GM18526 (cell line): ENCODE results near the gene CD14.

Experiments
- POLR2A ChIP-seq: IDR thresholded peaks from 3 replicates; pipeline ENCODE4 v1.6.1; 2011; ENCODE audit not compliant: insufficient read length; ENCODE audit errors: extremely low read depth

CD14 gene

GRCh38 chr5:140633021-140633471 is at the start of gene CD14:
TSS of gene CD14 (minus strand) at chr5:140633175. CDS start at chr5:140633071, 104 bp downstream.
- TF ChIP-seq POLR2A, result no peak

GRCh38 chr5:140678993-140679392 is 46.0 kb upstream of the CD14 start:
- no peak for TF ChIP-seq POLR2A

- no peak for TF ChIP-seq POLR2A
These were observed 45.0 kb upstream of the CD14 start for GRCh38 chr5:140677947-140678346.

DNA sequence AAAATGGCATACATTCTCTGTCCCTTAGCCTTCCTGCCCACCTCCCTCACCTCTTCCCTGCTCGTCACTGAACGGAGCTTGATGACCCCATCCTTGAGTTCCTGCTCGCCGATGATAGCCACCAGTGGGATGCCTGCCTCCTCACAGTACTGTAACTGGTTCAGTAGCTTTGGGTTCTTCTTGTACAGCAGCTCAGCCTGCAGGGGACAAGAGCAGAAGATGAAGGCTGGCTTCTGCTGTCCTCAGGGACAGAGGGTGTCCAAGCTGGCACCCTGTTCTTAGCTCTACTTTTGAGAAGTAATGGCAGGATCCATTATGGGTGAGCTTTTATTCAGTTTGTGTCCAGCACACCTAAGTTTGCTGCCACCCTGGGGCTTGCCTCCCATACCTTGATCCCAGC is 41.7 kb upstream of the CD14 start:
- TF ChIP-seq POLR2A, result no peak

- TF ChIP-seq POLR2A, result no peak
These were observed 41.2 kb upstream of the CD14 start for GRCh38 chr5:140674211-140674610.

DNA sequence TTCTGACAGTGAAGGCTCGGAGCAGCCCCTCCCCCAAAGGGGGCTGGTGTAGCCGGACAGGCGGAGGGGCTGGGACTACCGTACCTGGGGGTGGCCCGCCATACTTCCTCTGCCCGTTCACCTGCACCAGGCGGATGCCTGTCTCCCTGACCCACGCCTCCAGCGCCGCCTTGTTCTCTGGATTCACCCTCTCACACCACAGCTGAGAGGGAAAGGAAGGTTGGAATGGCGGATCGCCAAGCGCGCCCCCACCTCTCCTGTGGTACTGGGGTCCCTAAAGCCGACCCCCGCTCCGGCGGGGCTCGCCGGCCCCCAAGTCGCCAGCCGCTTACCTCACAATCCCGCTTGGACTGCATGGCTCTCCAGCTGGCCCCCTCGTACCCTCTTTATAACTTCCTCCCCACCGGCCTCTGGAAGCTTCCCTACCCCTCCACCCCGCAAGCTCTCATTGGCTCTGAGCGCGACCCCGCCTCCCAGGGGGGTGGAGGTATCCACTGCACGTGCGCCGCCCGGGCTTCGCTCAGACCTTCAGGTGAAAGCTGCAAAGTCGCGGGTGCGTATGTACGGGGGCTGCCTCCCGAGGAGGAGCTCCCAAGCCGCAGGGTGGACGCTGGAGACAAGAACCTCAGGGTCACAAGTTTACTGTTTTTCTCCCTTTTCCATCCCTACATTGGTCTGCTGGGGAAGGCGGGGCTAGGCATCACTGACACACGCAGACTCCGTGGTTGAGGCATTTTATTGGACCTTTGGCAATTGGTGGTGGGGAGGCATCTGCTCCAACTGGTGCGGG is 40.4 kb upstream of the CD14 start, which contains the start of gene DND1:
DND1 (minus strand) TSS at position 390 of the 790 bp plus-strand sequence; CDS start at position 356, 34 bp downstream.
- TF ChIP-seq POLR2A, result no peak

- TF ChIP-seq POLR2A, result no peak
These were observed 39.6 kb upstream of the CD14 start for GRCh38 chr5:140672455-140673186.

DNA sequence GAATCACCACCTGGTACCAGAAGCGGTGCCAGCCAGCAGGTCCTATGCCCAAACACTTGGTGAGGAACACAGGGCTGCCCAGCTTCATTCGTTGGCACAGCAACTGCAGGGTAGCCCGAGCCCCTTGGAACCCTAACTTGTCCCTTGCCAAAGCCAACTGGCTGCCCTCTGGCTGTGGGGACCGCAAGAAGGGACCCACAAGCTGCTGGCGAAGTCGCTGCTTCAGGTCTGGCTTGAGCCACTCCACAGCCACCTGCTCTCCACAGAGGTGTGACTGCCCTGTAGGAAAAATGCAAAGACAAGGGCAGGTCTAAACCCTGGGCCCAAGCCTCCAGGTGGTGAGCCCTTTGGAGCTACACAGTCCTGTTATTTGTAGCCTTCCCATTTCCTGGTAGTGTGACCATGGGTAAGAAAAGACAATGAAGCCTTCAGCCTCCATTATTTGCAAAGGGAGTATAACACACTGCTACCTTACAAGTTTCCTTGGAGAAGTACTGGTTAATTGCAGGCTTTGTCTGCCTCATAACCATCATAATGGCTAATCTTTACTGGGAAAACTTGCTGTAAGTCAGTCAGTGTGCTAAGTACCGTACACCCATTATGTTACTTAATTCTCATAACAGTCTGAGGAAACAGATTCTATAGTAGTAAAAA is 38.6 kb upstream of the CD14 start:
- no peak for TF ChIP-seq POLR2A

DNA sequence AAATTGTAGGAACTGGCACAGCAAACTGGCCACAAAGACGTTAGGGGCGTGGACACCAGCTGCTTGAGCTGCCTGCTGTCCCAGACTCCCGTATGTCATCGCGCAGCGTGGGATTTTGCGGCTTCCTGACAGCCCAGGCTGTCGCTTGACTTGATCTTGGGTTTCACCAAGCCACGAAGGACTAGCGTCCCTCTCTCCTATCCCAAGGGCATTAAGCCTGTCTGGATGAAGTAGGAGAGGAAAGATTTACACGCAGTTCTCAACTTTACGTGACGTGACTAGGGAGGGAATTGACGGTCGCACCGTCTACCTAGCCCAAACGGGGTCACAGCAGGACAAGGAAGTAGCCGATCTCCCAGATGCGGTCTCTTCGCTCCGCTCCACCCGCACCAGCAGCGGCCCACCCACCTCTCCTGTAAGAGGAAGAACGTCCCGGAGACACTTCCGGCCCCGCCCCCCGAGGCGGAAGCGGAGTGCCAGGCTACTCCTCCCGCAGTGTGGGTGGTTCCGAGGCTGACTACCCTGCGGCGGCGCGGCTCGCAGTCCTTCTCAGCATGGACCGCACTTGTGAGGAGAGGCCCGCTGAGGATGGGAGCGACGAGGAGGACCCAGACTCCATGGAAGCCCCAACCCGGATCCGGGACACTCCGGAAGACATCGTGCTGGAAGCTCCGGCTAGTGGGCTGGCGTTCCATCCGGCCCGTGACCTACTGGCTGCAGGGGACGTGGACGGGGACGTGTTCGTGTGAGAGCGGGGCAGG is 31.6 kb upstream of the CD14 start, which contains the start of gene WDR55:
WDR55 (plus strand) TSS at position 546 of the 761 bp plus-strand sequence; CDS start at position 555, 9 bp downstream.
- TF ChIP-seq POLR2A, result peak; percentile 87

GRCh38 chr5:140664030-140664358 is 31.0 kb upstream of the CD14 start:
- TF ChIP-seq POLR2A, result no peak

DNA sequence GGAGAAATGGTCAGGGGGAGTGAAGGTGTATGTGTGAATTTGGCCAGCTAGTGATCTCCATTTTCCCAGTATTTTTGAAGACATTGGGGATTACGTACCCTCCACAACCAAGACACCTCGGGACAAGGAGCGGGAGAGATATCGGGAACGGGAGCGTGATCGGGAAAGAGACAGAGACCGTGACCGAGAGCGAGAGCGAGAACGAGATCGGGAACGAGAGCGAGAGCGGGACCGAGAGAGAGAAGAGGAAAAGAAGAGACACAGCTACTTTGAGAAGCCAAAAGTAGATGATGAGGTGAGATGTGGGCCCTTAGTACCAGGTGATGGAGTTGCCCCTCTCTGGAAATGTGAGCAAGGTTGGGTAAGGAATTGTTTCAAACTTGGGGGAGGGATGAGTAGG is 25.9 kb upstream of the CD14 start:
- TF ChIP-seq POLR2A, result no peak

DNA sequence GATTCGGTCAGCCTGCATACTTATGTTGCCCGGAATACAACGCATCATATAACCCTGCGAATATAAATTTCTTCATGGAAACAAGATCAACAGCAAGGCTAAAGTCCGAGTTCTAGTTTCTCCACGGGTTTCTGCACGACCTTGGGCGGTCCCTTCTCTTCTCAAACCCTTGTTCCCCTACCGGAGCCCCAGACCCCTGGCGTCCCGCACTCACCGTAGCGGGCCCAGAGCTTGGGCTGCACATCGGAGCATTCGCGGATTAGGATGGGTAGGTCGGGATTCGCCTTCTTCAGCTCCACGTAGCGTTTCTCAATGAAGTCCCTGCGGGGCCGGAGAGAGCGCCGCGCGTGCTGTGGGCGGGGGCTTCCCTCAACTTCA is 14.1 kb upstream of the CD14 start:
- TF ChIP-seq POLR2A, result no peak

- TF ChIP-seq POLR2A, result no peak
These were observed 9.7 kb upstream of the CD14 start for GRCh38 chr5:140642718-140643117.

GRCh38 chr5:140641716-140642115 is 8.7 kb upstream of the CD14 start:
- TF ChIP-seq POLR2A, result no peak

DNA sequence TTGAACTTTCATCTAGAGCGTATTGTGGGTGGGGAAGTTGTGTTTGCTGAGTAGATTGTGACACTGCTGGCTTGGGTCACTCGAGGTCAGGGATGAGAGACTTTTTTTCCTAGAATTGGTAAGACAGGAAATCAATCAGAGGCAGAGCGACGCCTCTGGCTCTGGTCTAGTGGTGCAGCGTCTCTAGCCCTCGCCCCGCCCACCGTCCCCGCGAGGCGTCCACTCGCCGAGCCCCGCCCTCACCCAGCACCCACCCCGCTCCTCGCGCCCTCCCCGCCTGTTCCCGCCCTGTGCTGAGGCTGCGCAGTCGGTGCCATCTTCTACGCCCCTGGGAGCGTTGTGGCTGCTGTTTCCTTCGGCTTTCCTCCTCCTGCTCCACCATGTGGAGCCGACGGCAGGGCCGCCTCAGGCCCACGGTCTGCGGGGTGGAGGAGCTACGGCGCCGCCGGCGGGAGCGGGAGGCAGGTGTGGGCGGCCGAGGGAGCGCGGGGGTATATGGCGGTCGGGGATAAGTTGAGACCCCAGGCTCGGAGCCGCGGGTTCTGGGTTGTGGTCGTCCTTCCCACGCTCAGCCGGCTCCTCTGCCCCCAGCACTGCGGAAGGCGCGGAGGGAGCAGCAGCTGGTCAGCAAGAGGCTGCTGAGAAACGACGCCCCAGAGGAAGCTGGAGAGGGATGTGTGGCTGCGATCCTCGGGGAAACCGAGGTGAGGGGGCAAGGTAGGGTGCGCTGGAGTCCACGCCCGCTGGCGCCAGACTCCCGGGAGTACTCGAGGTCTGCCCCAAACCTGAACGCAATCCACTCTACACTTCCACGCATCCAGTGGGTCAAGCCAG is 6.4 kb upstream of the CD14 start, which contains the start of gene TMCO6:
TMCO6 (plus strand) TSS at position 304 of the 834 bp plus-strand sequence; CDS start at position 381, 77 bp downstream.
- TF ChIP-seq POLR2A, result peak; percentile 83
